ENCODE measurements around the gene TULP1. TPM values are rescaled to one million over a fixed set of nuclear protein-coding genes. Genes with fewer than 3 reads are reported as not detected.
A peak's percentile ranks its signal among the peaks of the same experiment; 100 is the strongest.

TULP1 gene
- total and polyA plus RNA-seq, 2 of the 4 experiments (the other 2 are of a cell fraction), result not detected

DNA sequence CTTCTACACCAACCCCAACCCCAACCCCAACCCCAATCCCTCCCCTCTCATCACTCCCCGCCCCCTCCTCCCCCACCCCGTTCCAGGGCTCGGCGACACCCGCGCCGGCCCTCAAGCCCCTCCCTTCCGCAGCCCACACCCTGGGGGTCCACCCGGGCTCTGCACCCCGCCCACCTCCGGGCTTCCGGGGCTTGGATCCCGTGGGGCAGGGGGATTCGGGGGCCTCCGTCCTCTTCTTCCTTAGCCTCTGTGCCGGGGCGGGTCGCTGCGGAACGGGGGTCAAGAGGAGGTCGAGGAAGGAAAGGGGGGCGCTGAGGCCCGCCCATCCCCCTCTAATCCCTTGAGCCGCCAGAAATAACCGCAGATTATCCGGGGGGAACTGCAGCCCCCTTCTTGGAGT is 690 bp downstream of the TULP1 start:
- no peak overlapping the region for H3K4me3 ChIP-seq (ENCODE audit: insufficient read depth, low read depth, low read length)
- dilution Hi-C loops (cut with HindIII; ENCODE audit: low sequenced_read_pairs, unreplicated experiment) (no loop called here), in situ Hi-C loops (cut with MboI; ENCODE audit: low sequenced_read_pairs) (no loop called here), intact Hi-C loops (cut with micrococcal nuclease) (no loop called here)
- H2AK5ac ChIP-seq (ENCODE audit: low read depth, low read length), result no peak overlapping the region
- no peak overlapping the region for H3K4ac ChIP-seq (ENCODE audit: low read depth, low read length)
- H3K27ac ChIP-seq (ENCODE audit: insufficient read depth, low read length), result no peak overlapping the region
- TF ChIP-seq RFX5 (IDR thresholded peaks at IDR 0.05; ENCODE audit: low read depth, low read length), result no peak
- no peak for TF ChIP-seq MAFK (IDR thresholded peaks at IDR 0.05; ENCODE audit: low read depth, low read length)
- no peak for TF ChIP-seq MXI1 (IDR thresholded peaks at IDR 0.05; ENCODE audit: borderline replicate concordance, low read depth, low read length)
- TF ChIP-seq, protein P1, sequence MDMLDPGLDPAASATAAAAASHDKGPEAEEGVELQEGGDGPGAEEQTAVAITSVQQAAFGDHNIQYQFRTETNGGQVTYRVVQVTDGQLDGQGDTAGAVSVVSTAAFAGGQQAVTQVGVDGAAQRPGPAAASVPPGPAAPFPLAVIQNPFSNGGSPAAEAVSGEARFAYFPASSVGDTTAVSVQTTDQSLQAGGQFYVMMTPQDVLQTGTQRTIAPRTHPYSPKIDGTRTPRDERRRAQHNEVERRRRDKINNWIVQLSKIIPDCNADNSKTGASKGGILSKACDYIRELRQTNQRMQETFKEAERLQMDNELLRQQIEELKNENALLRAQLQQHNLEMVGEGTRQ (IDR thresholded peaks at IDR 0.05; ENCODE audit: low read depth, low read length), result no peak
- no peak for TF ChIP-seq MAZ (IDR thresholded peaks at IDR 0.05; ENCODE audit: borderline replicate concordance, low read depth, low read length)
- TF ChIP-seq, protein P2, sequence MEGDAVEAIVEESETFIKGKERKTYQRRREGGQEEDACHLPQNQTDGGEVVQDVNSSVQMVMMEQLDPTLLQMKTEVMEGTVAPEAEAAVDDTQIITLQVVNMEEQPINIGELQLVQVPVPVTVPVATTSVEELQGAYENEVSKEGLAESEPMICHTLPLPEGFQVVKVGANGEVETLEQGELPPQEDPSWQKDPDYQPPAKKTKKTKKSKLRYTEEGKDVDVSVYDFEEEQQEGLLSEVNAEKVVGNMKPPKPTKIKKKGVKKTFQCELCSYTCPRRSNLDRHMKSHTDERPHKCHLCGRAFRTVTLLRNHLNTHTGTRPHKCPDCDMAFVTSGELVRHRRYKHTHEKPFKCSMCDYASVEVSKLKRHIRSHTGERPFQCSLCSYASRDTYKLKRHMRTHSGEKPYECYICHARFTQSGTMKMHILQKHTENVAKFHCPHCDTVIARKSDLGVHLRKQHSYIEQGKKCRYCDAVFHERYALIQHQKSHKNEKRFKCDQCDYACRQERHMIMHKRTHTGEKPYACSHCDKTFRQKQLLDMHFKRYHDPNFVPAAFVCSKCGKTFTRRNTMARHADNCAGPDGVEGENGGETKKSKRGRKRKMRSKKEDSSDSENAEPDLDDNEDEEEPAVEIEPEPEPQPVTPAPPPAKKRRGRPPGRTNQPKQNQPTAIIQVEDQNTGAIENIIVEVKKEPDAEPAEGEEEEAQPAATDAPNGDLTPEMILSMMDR (conservative IDR thresholded peaks at IDR 0.05; ENCODE audit: low read depth, low read length), result no peak
- no peak overlapping the region for H4K91ac ChIP-seq (ENCODE audit: insufficient read depth, low read depth, low read length)
- H2BK5ac ChIP-seq (ENCODE audit: low read depth, low read length, poor library complexity, severe bottlenecking), result no peak overlapping the region
- no peak overlapping the region for H3K56ac ChIP-seq (ENCODE audit: extremely low read depth, insufficient read depth, low read length)
- no peaks in the 10 kb centered on the region for H3K9me1 ChIP-seq (ENCODE audit: insufficient read depth, low read length)
- POLR2A ChIA-PET (ENCODE audit: unreplicated experiment), result no interaction called here
- no peak overlapping the region for H2AFZ ChIP-seq (replicated peaks; ENCODE audit: low read length, poor library complexity)
- DNase-seq (no peak), ATAC-seq (ENCODE audit: low read depth) (no peak)
- no TSS peak for BruUV-seq (replicated peaks)
- WGBS, 2 experiments (ENCODE audit: extremely low coverage in 2 of 2, insufficient read length in 1 of 2), result no CpG with 5 or more reads among the region's 26 CpGs
- peaks cover under 1% of the 10 kb centered on the region; the same call in 1 of the 2 replicates for H3K9me3 ChIP-seq (ENCODE audit: control insufficient read depth, insufficient read depth, low read length)
- 0 out of 2 replicates have a peak, but pooled peaks cover 1% of the 10 kb centered on the region for H3K4me1 ChIP-seq (ENCODE audit: control insufficient read depth, insufficient read depth, low read length)
- H3K9ac ChIP-seq (ENCODE audit: low read depth, low read length), result no peak overlapping the region
- no peak overlapping the region for H4K5ac ChIP-seq (ENCODE audit: low read depth, low read length)
- no peak overlapping the region for H3K4me2 ChIP-seq (ENCODE audit: low read depth, low read length)
- no peak overlapping the region for H4K8ac ChIP-seq (ENCODE audit: low read depth in 2 of 2, low read length in 2 of 2)
- H2BK20ac ChIP-seq (ENCODE audit: low read depth, low read length), result no peak overlapping the region
- no peak overlapping the region for H3K14ac ChIP-seq (replicated peaks; ENCODE audit: low read depth, low read length)
- no peaks in the 10 kb centered on the region for H4K20me1 ChIP-seq (ENCODE audit: insufficient read depth, low read length)
- CTCF ChIA-PET, result no interaction called here
- peaks cover 59% of the 10 kb centered on the region for H3K27me3 ChIP-seq (ENCODE audit: control insufficient read depth, insufficient read depth, low read length)
- no peaks in the 10 kb centered on the region for H3K36me3 ChIP-seq (ENCODE audit: control insufficient read depth, insufficient read depth, low read length)
- H2BK15ac ChIP-seq (ENCODE audit: low read depth, low read length), result no peak overlapping the region
- H2AK9ac ChIP-seq (replicated peaks; ENCODE audit: low read depth, low read length, poor library complexity), result peak overlapping the region; percentile 55
- no peak overlapping the region for H2BK120ac ChIP-seq (ENCODE audit: low read depth, low read length)
- no peaks in the 10 kb centered on the region for H3K79me1 ChIP-seq (ENCODE audit: low read depth in 1 of 2, low read length in 2 of 2)
- H3K18ac ChIP-seq (ENCODE audit: low read depth, low read length), result no peak overlapping the region
- no peak overlapping the region for H3K23ac ChIP-seq (ENCODE audit: low read depth, low read length)

All from IMR-90 (cell line).